ENCODE measurements around the gene OXCT1.
A peak's percentile ranks its signal among the peaks of the same experiment; 100 is the strongest.

The OXCT1 gene

DNA sequence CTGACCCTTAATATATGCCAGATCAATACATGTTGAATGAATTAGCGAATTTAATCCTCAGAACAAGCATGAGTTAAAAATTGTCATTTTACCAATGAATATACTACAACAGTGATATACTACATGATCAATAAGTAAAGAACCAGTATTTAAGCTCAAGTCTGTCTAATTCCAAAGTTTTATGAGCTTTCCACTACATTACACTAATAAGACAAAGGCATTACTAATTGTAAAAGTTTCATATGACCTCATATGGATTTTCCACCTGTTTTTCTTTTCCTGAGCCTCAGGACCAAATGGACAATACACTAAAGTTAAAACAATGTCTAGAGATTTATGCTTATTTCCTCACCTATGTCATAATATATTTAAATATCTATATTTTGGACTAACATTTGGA is 80.8 kb downstream of the OXCT1 start (continued):
- TF ChIP-seq, protein P1, sequence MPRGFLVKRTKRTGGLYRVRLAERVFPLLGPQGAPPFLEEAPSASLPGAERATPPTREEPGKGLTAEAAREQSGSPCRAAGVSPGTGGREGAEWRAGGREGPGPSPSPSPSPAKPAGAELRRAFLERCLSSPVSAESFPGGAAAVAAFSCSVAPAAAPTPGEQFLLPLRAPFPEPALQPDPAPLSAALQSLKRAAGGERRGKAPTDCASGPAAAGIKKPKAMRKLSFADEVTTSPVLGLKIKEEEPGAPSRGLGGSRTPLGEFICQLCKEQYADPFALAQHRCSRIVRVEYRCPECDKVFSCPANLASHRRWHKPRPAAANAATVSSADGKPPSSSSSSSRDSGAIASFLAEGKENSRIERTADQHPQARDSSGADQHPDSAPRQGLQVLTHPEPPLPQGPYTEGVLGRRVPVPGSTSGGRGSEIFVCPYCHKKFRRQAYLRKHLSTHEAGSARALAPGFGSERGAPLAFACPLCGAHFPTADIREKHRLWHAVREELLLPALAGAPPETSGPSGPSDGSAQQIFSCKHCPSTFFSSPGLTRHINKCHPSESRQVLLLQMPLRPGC (tag by site-specific recombination; IDR thresholded peaks at IDR 0.05): peak; percentile 18; the same call in 1 of the 2 replicates
- TF ChIP-seq ZNF777 (tag by site-specific recombination; IDR thresholded peaks at IDR 0.05; ENCODE audit: borderline replicate concordance): no peak

DNA sequence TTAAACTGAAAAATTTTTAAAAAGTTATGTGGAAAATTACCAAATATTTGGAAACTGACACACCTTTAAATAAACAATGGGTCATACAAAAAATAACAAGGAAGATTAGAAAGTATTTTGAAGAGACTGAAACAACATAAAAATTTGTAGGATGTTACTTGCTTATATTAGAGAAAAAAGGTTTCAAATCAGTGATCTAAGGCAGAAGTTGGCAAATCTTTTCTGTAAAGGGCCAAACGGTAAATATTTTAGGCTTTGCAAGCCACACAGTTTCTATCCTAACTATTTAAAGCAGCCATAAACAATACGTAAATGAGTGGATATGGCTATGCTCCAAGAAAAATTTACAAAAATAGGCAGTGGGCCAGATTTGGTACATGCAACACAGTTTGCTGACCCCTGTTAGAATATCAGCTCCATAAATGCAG is 81.3 kb downstream of the OXCT1 start:
- CTCF ChIA-PET: interaction anchor here (0.6 kb wide), 1 partner anchor 1333 kb away, joined by 3 read pairs; no protein-coding TSS in a partner anchor
- POLR2A ChIA-PET: no interaction called here
- Histone ChIP-seq H3K4me3 (ENCODE audit: low read depth, low read length) (no peak overlapping the region), H3K36me3 (ENCODE audit: control insufficient read depth in 2 of 2, insufficient read depth in 1 of 2, low read length in 2 of 2) (no peaks in the 10 kb centered on the region; a peak in 1 of 3 replicates), H3K27ac (ENCODE audit: extremely low read depth, low read depth, low read length) (no peak overlapping the region), H3K9me3 (ENCODE audit: control insufficient read depth, insufficient read depth, low read depth, low read length) (no peaks in the 10 kb centered on the region), H3K4me1 (ENCODE audit: control insufficient read depth, insufficient read depth, low read length) (peaks cover 53% of the 10 kb centered on the region)
- no peak for TF ChIP-seq GLI4 (tag by site-specific recombination; IDR thresholded peaks at IDR 0.05)
- peak; percentile 99 for TF ChIP-seq ZNF660 (tag by site-specific recombination; IDR thresholded peaks at IDR 0.05)
- TF ChIP-seq, protein P2, sequence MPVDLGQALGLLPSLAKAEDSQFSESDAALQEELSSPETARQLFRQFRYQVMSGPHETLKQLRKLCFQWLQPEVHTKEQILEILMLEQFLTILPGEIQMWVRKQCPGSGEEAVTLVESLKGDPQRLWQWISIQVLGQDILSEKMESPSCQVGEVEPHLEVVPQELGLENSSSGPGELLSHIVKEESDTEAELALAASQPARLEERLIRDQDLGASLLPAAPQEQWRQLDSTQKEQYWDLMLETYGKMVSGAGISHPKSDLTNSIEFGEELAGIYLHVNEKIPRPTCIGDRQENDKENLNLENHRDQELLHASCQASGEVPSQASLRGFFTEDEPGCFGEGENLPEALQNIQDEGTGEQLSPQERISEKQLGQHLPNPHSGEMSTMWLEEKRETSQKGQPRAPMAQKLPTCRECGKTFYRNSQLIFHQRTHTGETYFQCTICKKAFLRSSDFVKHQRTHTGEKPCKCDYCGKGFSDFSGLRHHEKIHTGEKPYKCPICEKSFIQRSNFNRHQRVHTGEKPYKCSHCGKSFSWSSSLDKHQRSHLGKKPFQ (tag by site-specific recombination; IDR thresholded peaks at IDR 0.05): no peak
- TF ChIP-seq ZNF585B (tag by site-specific recombination; IDR thresholded peaks at IDR 0.05): no peak
- TF ChIP-seq SP2 (tag by site-specific recombination; IDR thresholded peaks at IDR 0.05): no peak
- TF ChIP-seq, protein P3, sequence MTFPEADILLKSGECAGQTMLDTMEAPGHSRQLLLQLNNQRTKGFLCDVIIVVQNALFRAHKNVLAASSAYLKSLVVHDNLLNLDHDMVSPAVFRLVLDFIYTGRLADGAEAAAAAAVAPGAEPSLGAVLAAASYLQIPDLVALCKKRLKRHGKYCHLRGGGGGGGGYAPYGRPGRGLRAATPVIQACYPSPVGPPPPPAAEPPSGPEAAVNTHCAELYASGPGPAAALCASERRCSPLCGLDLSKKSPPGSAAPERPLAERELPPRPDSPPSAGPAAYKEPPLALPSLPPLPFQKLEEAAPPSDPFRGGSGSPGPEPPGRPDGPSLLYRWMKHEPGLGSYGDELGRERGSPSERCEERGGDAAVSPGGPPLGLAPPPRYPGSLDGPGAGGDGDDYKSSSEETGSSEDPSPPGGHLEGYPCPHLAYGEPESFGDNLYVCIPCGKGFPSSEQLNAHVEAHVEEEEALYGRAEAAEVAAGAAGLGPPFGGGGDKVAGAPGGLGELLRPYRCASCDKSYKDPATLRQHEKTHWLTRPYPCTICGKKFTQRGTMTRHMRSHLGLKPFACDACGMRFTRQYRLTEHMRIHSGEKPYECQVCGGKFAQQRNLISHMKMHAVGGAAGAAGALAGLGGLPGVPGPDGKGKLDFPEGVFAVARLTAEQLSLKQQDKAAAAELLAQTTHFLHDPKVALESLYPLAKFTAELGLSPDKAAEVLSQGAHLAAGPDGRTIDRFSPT (tag by site-specific recombination; IDR thresholded peaks at IDR 0.05): no peak
- TF ChIP-seq, protein P4, sequence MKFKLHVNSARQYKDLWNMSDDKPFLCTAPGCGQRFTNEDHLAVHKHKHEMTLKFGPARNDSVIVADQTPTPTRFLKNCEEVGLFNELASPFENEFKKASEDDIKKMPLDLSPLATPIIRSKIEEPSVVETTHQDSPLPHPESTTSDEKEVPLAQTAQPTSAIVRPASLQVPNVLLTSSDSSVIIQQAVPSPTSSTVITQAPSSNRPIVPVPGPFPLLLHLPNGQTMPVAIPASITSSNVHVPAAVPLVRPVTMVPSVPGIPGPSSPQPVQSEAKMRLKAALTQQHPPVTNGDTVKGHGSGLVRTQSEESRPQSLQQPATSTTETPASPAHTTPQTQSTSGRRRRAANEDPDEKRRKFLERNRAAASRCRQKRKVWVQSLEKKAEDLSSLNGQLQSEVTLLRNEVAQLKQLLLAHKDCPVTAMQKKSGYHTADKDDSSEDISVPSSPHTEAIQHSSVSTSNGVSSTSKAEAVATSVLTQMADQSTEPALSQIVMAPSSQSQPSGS (tag by site-specific recombination; IDR thresholded peaks at IDR 0.05; ENCODE audit: low read depth): no peak
- TF ChIP-seq ZNF548 (tag by site-specific recombination; IDR thresholded peaks at IDR 0.05): no peak
- TF ChIP-seq, protein P5, sequence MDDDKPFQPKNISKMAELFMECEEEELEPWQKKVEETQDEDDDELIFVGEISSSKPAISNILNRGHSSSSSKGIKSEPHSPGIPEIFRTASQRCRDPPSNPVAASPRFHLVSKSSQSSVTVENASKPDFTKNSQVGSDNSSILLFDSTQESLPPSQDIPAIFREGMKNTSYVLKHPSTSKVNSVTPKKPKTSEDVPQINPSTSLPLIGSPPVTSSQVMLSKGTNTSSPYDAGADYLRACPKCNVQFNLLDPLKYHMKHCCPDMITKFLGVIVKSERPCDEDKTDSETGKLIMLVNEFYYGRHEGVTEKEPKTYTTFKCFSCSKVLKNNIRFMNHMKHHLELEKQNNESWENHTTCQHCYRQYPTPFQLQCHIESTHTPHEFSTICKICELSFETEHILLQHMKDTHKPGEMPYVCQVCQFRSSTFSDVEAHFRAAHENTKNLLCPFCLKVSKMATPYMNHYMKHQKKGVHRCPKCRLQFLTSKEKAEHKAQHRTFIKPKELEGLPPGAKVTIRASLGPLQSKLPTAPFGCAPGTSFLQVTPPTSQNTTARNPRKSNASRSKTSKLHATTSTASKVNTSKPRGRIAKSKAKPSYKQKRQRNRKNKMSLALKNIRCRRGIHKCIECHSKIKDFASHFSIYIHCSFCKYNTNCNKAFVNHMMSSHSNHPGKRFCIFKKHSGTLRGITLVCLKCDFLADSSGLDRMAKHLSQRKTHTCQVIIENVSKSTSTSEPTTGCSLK (tag by site-specific recombination; IDR thresholded peaks at IDR 0.05): no peak
- TF ChIP-seq, protein P6, sequence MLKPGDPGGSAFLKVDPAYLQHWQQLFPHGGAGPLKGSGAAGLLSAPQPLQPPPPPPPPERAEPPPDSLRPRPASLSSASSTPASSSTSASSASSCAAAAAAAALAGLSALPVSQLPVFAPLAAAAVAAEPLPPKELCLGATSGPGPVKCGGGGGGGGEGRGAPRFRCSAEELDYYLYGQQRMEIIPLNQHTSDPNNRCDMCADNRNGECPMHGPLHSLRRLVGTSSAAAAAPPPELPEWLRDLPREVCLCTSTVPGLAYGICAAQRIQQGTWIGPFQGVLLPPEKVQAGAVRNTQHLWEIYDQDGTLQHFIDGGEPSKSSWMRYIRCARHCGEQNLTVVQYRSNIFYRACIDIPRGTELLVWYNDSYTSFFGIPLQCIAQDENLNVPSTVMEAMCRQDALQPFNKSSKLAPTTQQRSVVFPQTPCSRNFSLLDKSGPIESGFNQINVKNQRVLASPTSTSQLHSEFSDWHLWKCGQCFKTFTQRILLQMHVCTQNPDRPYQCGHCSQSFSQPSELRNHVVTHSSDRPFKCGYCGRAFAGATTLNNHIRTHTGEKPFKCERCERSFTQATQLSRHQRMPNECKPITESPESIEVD (tag by site-specific recombination; IDR thresholded peaks at IDR 0.05): peak; percentile 51
- TF ChIP-seq MEIS1 (CRISPR knock-in tag; IDR thresholded peaks at IDR 0.05; ENCODE audit: borderline replicate concordance): no peak
- TF ChIP-seq ZNF514 (tag by site-specific recombination; IDR thresholded peaks at IDR 0.05): no peak
- no peak for TF ChIP-seq SETDB1 (IDR thresholded peaks at IDR 0.05; ENCODE audit: insufficient read length, low read length)
- TF ChIP-seq HOXA7 (CRISPR knock-in tag; IDR thresholded peaks at IDR 0.05; ENCODE audit: borderline replicate concordance): no peak
- no peak for TF ChIP-seq ZNF138 (tag by site-specific recombination; IDR thresholded peaks at IDR 0.05; ENCODE audit: borderline replicate concordance)
- TF ChIP-seq ZBTB17 (tag by site-specific recombination; IDR thresholded peaks at IDR 0.05): no peak
- TF ChIP-seq ZNF747 (tag by site-specific recombination; IDR thresholded peaks at IDR 0.05): no peak
- no peak for TF ChIP-seq ZBTB48 (tag by site-specific recombination; IDR thresholded peaks at IDR 0.05)
- TF ChIP-seq ZSCAN16 (tag by site-specific recombination; IDR thresholded peaks at IDR 0.05): no peak
- peak; percentile 77 for TF ChIP-seq FEZF1 (tag by site-specific recombination; IDR thresholded peaks at IDR 0.05)
- TF ChIP-seq ZNF350 (tag by site-specific recombination; IDR thresholded peaks at IDR 0.05): no peak
- TF ChIP-seq, protein P7, sequence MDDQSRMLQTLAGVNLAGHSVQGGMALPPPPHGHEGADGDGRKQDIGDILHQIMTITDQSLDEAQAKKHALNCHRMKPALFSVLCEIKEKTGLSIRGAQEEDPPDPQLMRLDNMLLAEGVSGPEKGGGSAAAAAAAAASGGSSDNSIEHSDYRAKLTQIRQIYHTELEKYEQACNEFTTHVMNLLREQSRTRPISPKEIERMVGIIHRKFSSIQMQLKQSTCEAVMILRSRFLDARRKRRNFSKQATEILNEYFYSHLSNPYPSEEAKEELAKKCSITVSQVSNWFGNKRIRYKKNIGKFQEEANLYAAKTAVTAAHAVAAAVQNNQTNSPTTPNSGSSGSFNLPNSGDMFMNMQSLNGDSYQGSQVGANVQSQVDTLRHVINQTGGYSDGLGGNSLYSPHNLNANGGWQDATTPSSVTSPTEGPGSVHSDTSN (CRISPR knock-in tag; IDR thresholded peaks at IDR 0.05): no peak
- TF ChIP-seq ZBTB21 (tag by site-specific recombination; IDR thresholded peaks at IDR 0.05): no peak

Data from HEK293 (cell line).